Subcutaneous adipose tissue (tissue), 4 donors: ENCODE results near the gene LSMEM2. TPM values are rescaled to one million over a fixed set of nuclear protein-coding genes. Genes with fewer than 3 reads are reported as not detected.

Source experiments
- total RNA-seq, 4 donors: library from RNA; depleted of rRNA; stranded (reverse); fragments of >200 nt; gene quantifications; one replicate each; pipeline ENCODE4 v1.1.0, GENCODE V29; 2016
- TF ChIP-seq, protein P1 (sequence below): fragments of 450-650 bp; IDR thresholded peaks from one replicate; pipeline ENCODE4 v1.5.1; 2016; ENCODE audit warnings: low read depth, mild to moderate bottlenecking, control low read depth, antibody characterized with exemption, moderate library complexity

Gene LSMEM2
- total RNA-seq, 4 donors from 2014 or later: not detected

DNA sequence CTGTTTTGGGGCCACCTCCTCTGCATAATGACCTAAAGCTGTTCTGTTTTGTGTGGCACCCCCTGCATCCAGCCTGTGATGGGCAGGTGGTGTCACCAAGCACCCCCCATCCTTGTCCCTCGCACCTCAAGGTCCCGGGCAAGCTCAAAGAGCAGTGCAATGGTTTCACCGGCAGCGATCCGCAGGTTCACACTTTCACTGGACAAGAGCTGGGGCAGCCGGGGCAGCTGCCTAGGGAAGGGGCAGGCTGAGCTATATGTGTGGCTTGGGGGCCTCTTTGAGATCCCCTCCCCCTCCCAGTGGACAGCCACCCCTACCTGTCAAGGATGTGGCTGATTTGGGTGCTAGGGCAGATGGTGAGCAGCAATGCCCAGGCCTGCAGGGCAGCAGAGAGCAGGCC lies 10.2 kb downstream of the LSMEM2 start:
- TF ChIP-seq, protein P1, sequence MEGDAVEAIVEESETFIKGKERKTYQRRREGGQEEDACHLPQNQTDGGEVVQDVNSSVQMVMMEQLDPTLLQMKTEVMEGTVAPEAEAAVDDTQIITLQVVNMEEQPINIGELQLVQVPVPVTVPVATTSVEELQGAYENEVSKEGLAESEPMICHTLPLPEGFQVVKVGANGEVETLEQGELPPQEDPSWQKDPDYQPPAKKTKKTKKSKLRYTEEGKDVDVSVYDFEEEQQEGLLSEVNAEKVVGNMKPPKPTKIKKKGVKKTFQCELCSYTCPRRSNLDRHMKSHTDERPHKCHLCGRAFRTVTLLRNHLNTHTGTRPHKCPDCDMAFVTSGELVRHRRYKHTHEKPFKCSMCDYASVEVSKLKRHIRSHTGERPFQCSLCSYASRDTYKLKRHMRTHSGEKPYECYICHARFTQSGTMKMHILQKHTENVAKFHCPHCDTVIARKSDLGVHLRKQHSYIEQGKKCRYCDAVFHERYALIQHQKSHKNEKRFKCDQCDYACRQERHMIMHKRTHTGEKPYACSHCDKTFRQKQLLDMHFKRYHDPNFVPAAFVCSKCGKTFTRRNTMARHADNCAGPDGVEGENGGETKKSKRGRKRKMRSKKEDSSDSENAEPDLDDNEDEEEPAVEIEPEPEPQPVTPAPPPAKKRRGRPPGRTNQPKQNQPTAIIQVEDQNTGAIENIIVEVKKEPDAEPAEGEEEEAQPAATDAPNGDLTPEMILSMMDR: no peak

DNA sequence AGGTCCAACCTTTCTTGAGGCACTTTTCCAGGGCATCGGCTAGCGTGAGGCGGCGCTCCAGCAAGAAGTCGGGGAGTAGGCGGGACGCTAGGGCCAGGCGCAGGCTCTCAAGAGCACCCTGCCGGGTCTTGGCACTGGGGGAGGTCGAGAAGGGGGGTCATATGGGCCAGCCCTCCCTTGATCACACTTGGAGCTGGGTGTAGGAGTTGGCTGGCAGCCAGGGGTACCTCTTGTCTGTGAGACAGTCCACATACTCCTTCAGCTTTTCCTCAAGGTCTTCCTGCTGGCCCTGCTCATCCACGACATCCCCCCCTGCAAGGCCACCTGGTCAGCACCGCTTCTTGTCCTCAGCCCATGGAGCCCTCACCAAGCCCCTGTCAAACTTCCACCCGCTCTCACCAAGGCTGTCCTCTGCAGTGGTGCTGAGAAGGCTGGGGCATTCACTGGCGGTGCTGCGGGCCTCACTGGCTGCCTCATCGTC lies 11.3 kb downstream of the LSMEM2 start:
- TF ChIP-seq, protein P1: no peak

DNA sequence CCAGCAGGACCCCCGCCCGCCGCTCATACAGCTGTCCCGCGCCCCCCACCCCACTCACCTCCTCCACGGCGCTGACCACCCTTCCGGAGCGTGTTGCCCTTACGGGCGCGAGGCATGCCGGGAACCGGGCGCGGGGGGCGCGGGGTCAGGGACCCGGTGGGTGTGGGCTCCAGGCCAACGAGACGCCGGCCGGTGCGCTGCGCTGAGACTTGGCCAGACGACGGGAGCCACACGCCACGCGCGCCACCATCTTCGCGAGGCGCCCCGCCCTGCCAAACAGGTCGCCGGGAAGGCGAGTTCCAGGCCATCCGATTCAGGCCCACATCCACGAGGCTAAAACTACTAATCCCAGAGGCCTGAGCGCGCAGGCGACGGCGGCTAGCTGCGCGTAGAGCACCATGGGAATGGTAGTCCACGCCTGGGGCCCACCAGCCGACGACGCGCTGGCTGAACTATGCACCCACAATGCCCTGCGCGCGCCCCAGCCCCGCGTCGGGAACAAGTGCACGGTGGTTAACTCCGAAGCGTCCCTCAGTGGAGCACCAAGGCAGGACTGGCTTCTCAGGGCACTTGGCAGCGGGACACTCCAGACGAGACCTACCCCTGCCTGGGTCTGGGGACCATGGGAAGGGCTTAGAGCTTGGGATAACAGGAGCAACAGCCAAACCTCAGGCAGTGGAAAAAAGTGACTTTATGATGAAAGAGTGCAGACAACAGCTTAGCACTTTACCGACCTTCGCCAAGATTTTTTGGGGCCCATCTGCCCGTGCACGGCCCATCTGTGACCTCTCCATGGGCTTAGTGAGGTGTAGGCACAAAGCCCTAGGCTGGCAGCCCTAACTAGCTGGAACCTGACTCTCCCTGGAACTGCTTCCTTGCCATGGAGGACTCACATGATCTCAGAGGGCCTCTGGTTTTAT lies 13.5 kb downstream of the LSMEM2 start, which contains the start of gene IFRD2:
TSS of gene IFRD2 (minus strand) at position 271 of the 920 bp plus-strand sequence. CDS start at position 116, 155 bp downstream.
- TF ChIP-seq, protein P1: no peak

DNA sequence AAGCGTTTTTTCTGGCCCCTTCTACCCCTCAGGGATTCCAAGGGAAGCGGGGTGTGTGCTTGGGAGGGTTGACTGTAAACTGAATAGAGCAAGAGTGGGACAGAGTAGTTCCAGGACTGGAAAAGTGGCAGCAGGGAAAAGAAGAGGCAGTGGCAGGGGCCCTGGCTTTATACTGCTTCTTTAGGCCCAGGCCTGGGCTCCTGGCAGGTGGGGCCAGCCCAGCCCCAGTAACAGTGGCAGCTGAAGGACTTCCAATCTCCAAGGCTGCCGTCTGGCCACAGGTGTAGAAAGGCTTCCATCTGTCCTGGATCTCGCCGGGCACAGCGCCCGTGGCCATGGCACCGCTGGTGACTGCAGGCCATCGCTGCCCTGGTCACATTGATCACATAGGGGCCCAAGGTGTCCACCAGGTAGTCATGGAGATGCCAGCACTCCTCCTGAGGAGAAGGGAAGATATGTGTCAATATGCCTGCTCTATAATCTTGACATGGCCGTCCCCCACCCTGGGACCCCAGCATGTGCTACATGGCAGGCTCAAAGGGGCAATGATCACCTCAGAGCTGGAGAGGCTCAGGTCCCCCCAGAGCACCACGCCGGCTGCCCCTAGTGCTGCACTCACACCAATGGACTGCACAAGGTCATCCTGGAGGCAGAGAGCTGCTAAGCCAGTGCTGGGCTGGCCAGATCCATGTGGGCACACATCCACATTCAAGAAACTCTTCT lies 14.4 kb downstream of the LSMEM2 start:
- TF ChIP-seq, protein P1: no peak

DNA sequence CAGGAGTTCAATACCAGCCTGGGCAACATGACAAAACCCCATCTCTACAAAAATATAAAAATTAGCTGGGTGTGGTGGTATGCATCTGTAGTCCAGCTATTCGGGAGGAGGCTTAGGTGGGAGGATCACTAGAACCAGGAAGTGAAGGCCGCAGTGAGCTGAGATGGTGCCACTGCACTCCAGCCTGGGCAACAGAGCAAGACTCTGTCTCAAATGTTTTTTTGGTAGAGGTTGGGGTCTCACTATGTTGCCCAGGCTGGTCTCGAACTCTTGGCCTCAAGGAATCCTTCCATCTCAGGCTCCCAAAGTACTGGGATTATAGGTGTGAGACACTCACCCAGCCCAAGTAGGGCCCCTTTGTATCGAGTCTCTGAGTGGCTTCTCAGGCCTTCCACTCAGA lies 15.2 kb downstream of the LSMEM2 start:
- TF ChIP-seq, protein P1: no peak

DNA sequence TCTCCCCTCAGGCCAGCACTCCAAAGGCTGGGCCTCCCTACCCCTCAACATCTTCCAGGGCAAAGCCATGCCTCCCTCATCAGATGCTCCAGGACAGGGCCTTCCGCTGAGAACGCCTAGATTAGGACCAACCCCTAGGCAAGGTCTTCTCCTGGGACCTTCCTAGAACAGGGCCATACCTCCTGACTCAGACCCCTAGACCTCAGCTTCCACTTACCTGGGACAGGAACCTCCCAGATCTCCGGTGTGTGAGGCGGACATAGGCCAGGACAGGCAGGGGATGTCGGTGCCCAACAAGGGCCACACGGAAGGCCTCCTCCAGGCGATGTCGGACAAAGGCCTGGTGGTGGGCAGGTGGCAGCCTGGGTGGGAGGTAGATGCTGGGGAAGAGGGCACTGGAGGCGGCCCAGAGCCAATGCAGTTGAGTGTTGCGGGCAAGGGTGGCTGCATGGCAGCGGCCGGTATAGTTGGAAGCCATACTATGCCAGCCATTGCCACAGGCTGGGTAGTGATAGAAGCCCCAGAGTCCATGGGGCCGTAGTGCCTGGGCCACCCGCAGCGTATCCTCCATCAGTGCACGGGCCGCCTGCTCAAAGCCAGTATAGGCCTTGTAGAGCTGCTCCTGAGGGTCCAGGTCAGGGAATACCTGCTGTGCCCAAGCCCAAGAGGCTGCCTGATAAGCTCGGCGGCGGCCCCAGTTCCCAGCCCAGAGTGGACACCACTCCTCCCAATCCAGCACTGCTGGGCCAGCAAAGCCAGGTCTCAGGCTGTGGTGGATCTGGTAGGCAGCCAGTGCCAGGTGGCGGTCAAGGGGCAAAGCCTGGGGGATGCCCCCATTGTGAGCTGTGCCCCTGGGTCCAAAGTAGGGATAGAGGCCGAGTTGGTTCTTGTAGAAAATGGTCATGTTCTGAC lies 15.9 kb downstream of the LSMEM2 start:
- TF ChIP-seq, protein P1: no peak
